Measurements from ENCODE around the gene ETS2.

Gene ETS2

DNA sequence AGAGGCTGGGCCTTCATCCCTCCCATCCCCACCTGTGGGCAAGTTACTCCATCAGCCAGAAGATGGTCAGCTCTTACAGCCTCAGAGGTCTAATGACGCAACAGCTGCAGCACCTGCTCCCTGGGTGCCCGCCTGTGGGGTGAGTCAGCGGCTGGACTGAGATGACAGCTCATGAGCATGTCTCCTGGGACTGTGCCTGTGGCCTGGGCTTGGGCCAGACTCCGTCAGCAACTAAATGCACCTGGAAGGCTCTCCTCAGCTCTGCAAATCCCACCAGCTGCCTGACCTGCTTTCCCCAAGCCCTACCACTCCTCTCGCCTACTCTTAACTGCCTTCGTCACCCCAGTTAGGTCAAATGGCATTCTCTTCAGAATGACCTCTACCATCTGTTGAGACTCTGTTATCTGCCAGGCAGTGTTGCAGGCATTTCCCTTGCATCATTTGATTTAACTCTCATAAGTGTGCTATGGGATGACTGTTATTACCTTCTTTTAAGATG, 47.7 kb downstream of the ETS2 start:
- no peak overlapping the region for H3K4me3 ChIP-seq (ENCODE audit: low read length)
- peak overlapping the region; percentile 14 for H3K4me2 ChIP-seq (ENCODE audit: low read length)
- H3K9me3 ChIP-seq (ENCODE audit: insufficient read depth, low read length): no peaks in the 10 kb centered on the region
- TF ChIP-seq EZH2phosphoT487 (IDR thresholded peaks at IDR 0.05; ENCODE audit: low read depth) (no peak), CTCF (IDR thresholded peaks at IDR 0.05; ENCODE audit: low read depth, low read length) (no peak)
- peaks cover 14% of the 10 kb centered on the region for H3K4me1 ChIP-seq (ENCODE audit: low read length)
- H2AFZ ChIP-seq (ENCODE audit: low read depth, low read length): no peak overlapping the region
- H3K9ac ChIP-seq (ENCODE audit: low read length): no peak overlapping the region
- no peaks in the 10 kb centered on the region for H3K36me3 ChIP-seq (replicated peaks; ENCODE audit: low read depth, low read length)
- H3K27me3 ChIP-seq (ENCODE audit: low read depth, low read length): peaks cover 7% of the 10 kb centered on the region; the same call in 1 of the 2 replicates
- H4K20me1 ChIP-seq (ENCODE audit: insufficient read depth, low read length): no peaks in the 10 kb centered on the region
- no peak overlapping the region for H3K27ac ChIP-seq (ENCODE audit: low read length)
- no peaks in the 10 kb centered on the region for H3K79me2 ChIP-seq (ENCODE audit: low read length)

DNA sequence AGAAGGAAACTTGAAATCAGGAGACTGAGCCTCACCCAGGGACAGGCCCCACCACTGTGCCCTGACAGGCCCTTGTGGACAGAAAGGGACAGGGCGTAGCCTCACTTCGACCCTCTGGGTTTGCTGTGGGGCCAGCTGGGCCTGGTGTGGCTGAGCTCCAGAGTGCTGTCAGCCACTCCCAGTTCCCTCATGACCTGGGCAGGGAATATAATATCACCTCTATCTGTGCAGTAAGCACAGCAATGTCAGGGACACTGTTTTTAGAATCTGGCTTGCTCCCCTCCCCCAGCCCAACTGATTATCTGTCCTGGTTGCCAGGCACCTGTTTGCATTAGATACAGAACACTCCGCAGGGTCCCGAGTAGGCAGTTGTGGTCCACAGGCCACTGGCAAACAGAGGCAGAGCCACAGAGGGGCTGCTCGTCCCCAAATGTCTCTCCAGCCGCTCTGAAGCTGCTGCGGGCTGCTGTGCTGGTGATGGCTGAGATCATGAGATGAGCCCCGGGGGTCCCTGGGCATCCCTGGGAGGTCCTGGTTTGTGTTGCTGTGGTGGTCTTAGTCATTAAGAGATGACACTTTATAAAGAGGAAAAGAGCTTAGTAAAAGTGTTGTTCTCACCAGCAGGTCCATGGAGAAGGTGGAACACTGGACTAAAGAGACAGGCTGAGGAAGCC, 51.6 kb downstream of the ETS2 start:
- H3K36me3 ChIP-seq (replicated peaks; ENCODE audit: low read depth, low read length): no peaks in the 10 kb centered on the region
- H3K9me3 ChIP-seq (ENCODE audit: insufficient read depth, low read length): no peaks in the 10 kb centered on the region
- H3K4me1 ChIP-seq (ENCODE audit: low read length): peaks cover 23% of the 10 kb centered on the region
- H4K20me1 ChIP-seq (ENCODE audit: insufficient read depth, low read length): no peaks in the 10 kb centered on the region
- H3K4me3 ChIP-seq (ENCODE audit: low read length): no peak overlapping the region
- H3K4me2 ChIP-seq (ENCODE audit: low read length): no peak overlapping the region
- H3K79me2 ChIP-seq (ENCODE audit: low read length): no peaks in the 10 kb centered on the region
- no peak for TF ChIP-seq EZH2phosphoT487 (IDR thresholded peaks at IDR 0.05; ENCODE audit: low read depth)
- no peak for TF ChIP-seq CTCF (IDR thresholded peaks at IDR 0.05; ENCODE audit: low read depth, low read length)
- H3K9ac ChIP-seq (ENCODE audit: low read length): no peak overlapping the region
- no peak overlapping the region for H3K27ac ChIP-seq (ENCODE audit: low read length)
- no peak overlapping the region for H2AFZ ChIP-seq (ENCODE audit: low read depth, low read length)
- peaks cover 15% of the 10 kb centered on the region for H3K27me3 ChIP-seq (ENCODE audit: low read depth, low read length)

DNA sequence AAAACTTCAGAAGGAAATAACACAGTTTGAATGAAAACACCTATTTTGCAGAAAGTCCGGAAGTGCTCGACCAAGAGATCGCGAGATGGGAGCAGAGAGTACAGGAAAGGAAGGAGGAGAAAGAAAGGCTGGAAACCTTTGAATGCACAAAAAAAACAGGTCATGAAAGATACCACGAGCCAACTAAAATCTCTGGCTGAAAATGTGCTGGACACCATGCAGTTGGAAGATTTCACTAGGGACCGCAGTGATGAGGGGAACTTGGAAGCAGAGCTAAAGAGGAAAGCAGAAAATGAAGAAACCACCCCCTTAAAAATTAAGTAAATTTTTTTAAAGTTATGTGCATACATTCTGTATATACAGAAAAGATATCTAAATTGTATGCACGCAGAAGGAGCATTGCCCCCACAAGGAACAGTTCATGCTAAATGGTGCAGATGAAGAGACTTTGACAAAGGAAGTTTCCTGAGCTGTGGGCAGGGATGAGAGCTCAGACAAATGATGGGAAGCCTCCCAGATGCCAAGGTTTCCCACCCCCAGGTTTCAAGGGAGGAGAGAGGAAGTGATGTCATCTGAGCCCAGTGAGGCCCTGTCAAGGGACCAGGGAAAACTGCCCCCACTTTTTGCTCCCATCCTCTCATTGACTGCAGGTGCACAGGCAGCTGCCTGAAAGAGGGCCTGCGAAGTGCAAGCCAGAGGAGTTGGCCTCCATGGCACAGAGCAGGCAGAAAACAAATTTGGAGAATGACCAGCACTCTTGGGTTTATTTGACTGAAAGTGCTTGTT, 52.5 kb downstream of the ETS2 start:
- Histone ChIP-seq H3K9me3 (ENCODE audit: insufficient read depth, low read length) (no peaks in the 10 kb centered on the region), H3K4me2 (ENCODE audit: low read length) (no peak overlapping the region), H3K27ac (ENCODE audit: low read length) (no peak overlapping the region), H3K36me3 (replicated peaks; ENCODE audit: low read depth, low read length) (no peaks in the 10 kb centered on the region), H3K27me3 (ENCODE audit: low read depth, low read length) (peaks cover 15% of the 10 kb centered on the region), H4K20me1 (ENCODE audit: insufficient read depth, low read length) (no peaks in the 10 kb centered on the region), H3K79me2 (ENCODE audit: low read length) (no peaks in the 10 kb centered on the region), H3K4me3 (ENCODE audit: low read length) (no peak overlapping the region), H3K4me1 (ENCODE audit: low read length) (peaks cover 23% of the 10 kb centered on the region), H3K9ac (ENCODE audit: low read length) (no peak overlapping the region), H2AFZ (ENCODE audit: low read depth, low read length) (no peak overlapping the region)
- TF ChIP-seq CTCF (IDR thresholded peaks at IDR 0.05; ENCODE audit: low read depth, low read length): no peak
- no peak for TF ChIP-seq EZH2phosphoT487 (IDR thresholded peaks at IDR 0.05; ENCODE audit: low read depth)

DNA sequence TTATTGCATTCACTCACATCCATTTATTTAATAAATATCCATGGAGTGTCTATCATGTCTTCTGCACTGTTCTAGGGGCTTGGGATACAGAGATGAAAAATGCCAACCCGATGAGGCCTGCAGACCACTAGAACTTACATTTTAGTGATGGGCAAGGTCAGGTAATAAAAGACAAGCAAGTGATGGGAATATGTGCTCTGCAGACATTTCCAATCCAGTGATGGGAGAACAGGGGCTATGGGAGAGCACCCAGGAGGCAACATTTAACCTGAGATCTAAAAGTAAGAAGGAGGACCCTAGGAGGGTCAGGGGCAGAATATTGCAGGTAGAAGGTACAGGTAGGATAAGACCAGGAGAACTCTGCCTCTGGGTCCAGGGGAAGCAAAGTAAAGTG, 53.1 kb downstream of the ETS2 start:
- no peak overlapping the region for H3K27ac ChIP-seq (ENCODE audit: low read length)
- H3K9ac ChIP-seq (ENCODE audit: low read length): no peak overlapping the region
- no peaks in the 10 kb centered on the region for H4K20me1 ChIP-seq (ENCODE audit: insufficient read depth, low read length)
- peaks cover 17% of the 10 kb centered on the region for H3K4me1 ChIP-seq (ENCODE audit: low read length)
- H3K27me3 ChIP-seq (ENCODE audit: low read depth, low read length): peaks cover 15% of the 10 kb centered on the region
- no peaks in the 10 kb centered on the region for H3K9me3 ChIP-seq (ENCODE audit: insufficient read depth, low read length)
- TF ChIP-seq CTCF (IDR thresholded peaks at IDR 0.05; ENCODE audit: low read depth, low read length): no peak
- no peak for TF ChIP-seq EZH2phosphoT487 (IDR thresholded peaks at IDR 0.05; ENCODE audit: low read depth)
- H3K4me2 ChIP-seq (ENCODE audit: low read length): no peak overlapping the region
- H3K4me3 ChIP-seq (ENCODE audit: low read length): no peak overlapping the region
- no peak overlapping the region for H2AFZ ChIP-seq (ENCODE audit: low read depth, low read length)
- no peaks in the 10 kb centered on the region for H3K36me3 ChIP-seq (replicated peaks; ENCODE audit: low read depth, low read length)
- no peaks in the 10 kb centered on the region for H3K79me2 ChIP-seq (ENCODE audit: low read length)
